Measurements from ENCODE around the gene KPNA4.

DNA sequence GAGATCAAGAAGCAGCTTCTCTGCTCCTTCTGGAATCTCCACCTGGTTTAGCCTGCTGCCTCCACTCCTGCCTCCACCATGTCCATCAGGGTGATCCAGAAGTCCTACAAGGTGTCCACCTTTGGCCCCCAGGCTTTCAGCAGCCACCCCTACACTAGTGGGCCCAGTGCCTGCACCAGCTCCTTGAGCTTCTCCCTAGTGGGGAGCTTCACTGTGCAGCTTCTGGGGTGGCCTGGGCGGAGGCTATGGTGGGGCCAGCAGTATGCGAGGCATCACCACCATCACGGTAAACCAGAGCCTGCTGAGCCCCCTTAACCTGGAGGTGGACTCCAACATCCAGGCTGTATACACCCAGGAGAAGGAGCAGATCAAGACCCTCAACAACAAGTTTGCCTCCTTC, 2.4 kb upstream of the KPNA4 start:
- TF ChIP-seq, protein P1, sequence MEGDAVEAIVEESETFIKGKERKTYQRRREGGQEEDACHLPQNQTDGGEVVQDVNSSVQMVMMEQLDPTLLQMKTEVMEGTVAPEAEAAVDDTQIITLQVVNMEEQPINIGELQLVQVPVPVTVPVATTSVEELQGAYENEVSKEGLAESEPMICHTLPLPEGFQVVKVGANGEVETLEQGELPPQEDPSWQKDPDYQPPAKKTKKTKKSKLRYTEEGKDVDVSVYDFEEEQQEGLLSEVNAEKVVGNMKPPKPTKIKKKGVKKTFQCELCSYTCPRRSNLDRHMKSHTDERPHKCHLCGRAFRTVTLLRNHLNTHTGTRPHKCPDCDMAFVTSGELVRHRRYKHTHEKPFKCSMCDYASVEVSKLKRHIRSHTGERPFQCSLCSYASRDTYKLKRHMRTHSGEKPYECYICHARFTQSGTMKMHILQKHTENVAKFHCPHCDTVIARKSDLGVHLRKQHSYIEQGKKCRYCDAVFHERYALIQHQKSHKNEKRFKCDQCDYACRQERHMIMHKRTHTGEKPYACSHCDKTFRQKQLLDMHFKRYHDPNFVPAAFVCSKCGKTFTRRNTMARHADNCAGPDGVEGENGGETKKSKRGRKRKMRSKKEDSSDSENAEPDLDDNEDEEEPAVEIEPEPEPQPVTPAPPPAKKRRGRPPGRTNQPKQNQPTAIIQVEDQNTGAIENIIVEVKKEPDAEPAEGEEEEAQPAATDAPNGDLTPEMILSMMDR (IDR thresholded peaks at IDR 0.05), result no peak
- no peak for TF ChIP-seq POLR2A (IDR thresholded peaks at IDR 0.05)

All from adrenal gland (tissue), 5 donors.